Thoracic aorta (tissue), 2 donors: ENCODE measurements around the gene ZNF385B. TPM values are rescaled to one million over a fixed set of nuclear protein-coding genes. Genes with fewer than 3 reads are reported as not detected.

Source experiments
- ATAC-seq: fragments of 150-250 bp; one replicate; pipeline ENCODE4 v1.8.0; 2017; ENCODE audit warnings: low read depth; ENCODE audit not compliant: insufficient number of reproducible peaks, low FRiP score
- DNase-seq: peaks from one replicate; pipeline ENCODE4 v3.0.0-alpha.2; 2020; ENCODE audit warnings: low spot score
- H3K27ac ChIP-seq, 2 donors: fragments of 200-600 bp; sonication (generic); 1 replicate in 1 of 2; 2 replicates in 1 of 2; pipeline ENCODE4 v1.5.1; 2016; ENCODE audit warnings: mild to moderate bottlenecking in 2 of 2, moderate library complexity in 2 of 2
- H3K27me3 ChIP-seq: fragments of 200-600 bp; sonication (generic); replicated peaks from 2 replicates; pipeline ENCODE4 v1.6.0; 2016; ENCODE audit warnings: mild to moderate bottlenecking; ENCODE audit not compliant: insufficient read depth
- H3K36me3 ChIP-seq: fragments of 200-600 bp; sonication (generic); one replicate; pipeline ENCODE4 v1.5.1; 2016
- H3K4me1 ChIP-seq, 2 donors: fragments of 200-600 bp; sonication (generic); 1 replicate in 1 of 2; 2 replicates in 1 of 2; pipeline versions ENCODE4 v1.5.1 to v1.6.0; 2016; ENCODE audit warnings: low read depth in 2 of 2, mild to moderate bottlenecking in 1 of 2; ENCODE audit not compliant: control insufficient read depth in 1 of 2
- H3K4me3 ChIP-seq: fragments of 200-600 bp; sonication (generic); 2 replicates; pipeline ENCODE4 v1.5.1; 2016; ENCODE audit warnings: mild to moderate bottlenecking
- H3K9me3 ChIP-seq: fragments of 200-600 bp; sonication (generic); 2 replicates; pipeline ENCODE4 v1.5.1; 2016
- total RNA-seq, 2 donors: library from RNA; depleted of rRNA; stranded (reverse); fragments of >200 nt; gene quantifications; one replicate each; pipeline versions ENCODE4 v1.1.0 to v1.2.3, GENCODE V29; 2016
- TF ChIP-seq, protein P1 (sequence below): fragments of 200-600 bp; sonication (generic); IDR thresholded peaks from one replicate; pipeline ENCODE4 v1.5.1; 2019; ENCODE audit warnings: antibody characterized with exemption

ZNF385B gene
- total RNA-seq, 2 donors from 2014 or later = 0.41 to 1.9 TPM

DNA sequence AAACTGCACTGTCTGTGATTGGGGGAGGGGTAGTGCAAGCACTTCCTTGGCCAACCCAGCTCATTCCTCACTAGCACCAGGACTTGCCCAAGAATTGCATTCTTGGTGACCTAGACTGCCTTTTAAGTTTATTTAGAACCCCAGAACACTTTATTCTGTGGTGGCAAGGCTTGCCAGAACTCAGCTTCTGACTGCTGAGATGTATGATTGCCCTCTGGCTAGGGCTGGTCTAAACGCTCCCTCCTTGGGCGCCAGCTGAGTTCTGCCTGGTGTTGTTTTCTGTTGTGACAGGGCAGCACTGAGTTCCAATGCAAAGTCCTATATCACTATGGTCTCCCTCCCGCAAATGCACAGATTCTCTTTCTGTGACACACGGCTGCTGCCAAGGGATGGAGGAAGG is 247.7 kb downstream of the ZNF385B start:
- TF ChIP-seq, protein P1, sequence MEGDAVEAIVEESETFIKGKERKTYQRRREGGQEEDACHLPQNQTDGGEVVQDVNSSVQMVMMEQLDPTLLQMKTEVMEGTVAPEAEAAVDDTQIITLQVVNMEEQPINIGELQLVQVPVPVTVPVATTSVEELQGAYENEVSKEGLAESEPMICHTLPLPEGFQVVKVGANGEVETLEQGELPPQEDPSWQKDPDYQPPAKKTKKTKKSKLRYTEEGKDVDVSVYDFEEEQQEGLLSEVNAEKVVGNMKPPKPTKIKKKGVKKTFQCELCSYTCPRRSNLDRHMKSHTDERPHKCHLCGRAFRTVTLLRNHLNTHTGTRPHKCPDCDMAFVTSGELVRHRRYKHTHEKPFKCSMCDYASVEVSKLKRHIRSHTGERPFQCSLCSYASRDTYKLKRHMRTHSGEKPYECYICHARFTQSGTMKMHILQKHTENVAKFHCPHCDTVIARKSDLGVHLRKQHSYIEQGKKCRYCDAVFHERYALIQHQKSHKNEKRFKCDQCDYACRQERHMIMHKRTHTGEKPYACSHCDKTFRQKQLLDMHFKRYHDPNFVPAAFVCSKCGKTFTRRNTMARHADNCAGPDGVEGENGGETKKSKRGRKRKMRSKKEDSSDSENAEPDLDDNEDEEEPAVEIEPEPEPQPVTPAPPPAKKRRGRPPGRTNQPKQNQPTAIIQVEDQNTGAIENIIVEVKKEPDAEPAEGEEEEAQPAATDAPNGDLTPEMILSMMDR = no peak
- no peak for DNase-seq
- Histone ChIP-seq H3K27ac (no peak overlapping the region), H3K4me1 (peaks cover 3 to 9% of the 10 kb centered on the region in 2 donors), H3K27me3 (no peaks in the 10 kb centered on the region), H3K36me3 (no peaks in the 10 kb centered on the region), H3K4me3 (no peak overlapping the region), H3K9me3 (no peaks in the 10 kb centered on the region)
- no peak for ATAC-seq

DNA sequence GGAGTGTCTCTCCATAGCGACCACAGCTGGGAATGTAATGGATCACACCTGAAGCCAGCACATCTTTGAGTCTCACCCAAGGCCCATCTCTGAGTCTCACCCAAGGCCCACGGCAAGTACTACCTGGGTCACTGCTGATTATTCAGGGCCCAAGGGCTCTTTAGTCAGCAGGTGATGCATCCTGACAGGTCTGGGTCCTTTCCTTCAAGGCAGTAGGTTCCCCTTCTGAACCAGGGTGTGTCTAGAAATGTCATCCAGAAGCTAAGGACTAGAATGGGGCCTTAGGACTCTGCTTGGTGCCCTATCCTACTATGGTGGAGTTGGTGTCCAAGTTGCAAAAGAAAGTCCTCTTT is 248.1 kb downstream of the ZNF385B start:
- no peak overlapping the region for H3K4me3 ChIP-seq
- no peak overlapping the region for H3K27ac ChIP-seq
- TF ChIP-seq, protein P1 = no peak
- no peaks in the 10 kb centered on the region for H3K27me3 ChIP-seq
- no peak for ATAC-seq
- no peak for DNase-seq
- H3K4me1 ChIP-seq = peaks cover 3 to 9% of the 10 kb centered on the region in 2 donors
- no peaks in the 10 kb centered on the region for H3K9me3 ChIP-seq
- no peaks in the 10 kb centered on the region for H3K36me3 ChIP-seq

DNA sequence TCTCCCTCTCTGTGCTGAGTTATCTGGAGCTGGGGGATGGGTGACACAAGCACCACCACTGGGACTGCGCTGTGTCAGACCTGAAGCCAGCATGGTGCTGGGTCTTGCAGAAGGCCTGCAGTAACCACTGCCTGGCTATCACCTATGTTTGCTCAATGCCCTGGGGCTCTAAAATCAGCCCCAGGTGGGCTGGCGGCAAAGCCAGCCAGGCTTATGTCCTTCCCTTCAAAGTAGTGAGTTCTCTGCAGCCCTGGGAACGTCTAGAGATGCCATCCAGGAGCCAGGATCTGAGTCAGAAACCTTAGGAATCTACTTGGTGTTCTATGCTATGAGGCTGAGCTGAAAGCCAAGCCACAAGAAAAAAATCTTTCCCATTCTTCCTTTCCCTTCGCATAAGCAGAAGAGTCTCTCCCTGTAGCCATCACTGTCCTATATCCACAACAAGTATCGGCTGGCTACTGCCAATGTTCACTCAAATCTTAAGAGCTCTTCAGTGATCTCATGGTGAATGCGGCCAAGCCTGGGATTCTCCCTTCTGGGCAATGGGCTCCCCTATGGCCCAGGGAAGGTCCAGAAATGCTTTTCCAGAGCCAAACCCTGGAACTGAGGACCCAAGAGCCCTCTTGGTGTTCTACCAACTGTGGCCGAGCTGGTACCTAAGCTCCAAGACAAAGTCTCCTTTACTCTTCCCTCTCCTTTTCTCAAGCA is 248.7 kb downstream of the ZNF385B start:
- TF ChIP-seq, protein P1 = no peak
- Histone ChIP-seq H3K4me1 (peaks cover 3 to 9% of the 10 kb centered on the region in 2 donors), H3K27me3 (no peaks in the 10 kb centered on the region), H3K4me3 (no peak overlapping the region), H3K36me3 (no peaks in the 10 kb centered on the region), H3K27ac (no peak overlapping the region), H3K9me3 (no peaks in the 10 kb centered on the region)
- DNase-seq = no peak
- no peak for ATAC-seq

DNA sequence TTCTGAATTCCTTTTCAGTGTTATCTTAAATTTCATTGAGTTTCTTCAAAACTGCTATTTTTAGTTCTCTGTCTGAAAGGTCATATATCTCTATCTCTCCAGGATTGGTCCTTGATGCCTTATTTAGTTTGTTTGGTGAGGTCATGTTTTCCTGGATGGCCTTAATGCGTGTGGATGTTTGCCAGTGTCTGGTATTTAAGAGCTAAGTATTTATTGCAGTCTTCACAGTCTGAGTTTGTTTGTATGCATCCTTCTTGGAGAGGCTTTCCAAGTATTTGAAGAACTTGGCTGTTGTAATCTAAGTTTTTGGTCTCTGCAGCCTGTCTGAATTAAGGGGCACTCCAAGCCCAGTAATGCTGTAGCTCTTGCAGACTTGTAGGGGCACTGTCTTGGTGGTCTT is 249.3 kb downstream of the ZNF385B start:
- no peak for DNase-seq
- TF ChIP-seq, protein P1 = no peak
- no peaks in the 10 kb centered on the region for H3K36me3 ChIP-seq
- no peak for ATAC-seq
- H3K9me3 ChIP-seq = no peaks in the 10 kb centered on the region
- H3K4me1 ChIP-seq = peaks cover 3 to 9% of the 10 kb centered on the region in 2 donors
- H3K4me3 ChIP-seq = no peak overlapping the region
- no peaks in the 10 kb centered on the region for H3K27me3 ChIP-seq
- H3K27ac ChIP-seq = no peak overlapping the region

DNA sequence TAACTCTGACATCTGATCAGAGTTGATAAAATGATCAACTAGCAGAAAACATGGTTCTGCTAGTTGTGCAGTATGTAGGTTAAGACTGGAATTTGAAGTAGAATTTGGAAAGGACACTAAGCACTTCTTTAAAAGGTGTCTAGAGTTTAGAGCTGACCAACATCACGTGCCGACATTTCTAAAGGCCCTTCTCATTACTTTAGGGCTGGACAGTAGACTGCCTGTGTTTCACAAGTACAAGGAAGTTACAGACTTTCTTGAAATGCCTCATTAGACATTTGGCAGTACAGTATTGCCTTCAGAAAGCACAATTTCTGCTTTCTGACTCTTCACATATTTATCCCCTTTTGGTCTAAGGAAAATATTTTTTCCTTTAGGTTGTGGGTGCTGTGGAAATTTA is 255.3 kb downstream of the ZNF385B start:
- H3K27ac ChIP-seq = no peak overlapping the region
- TF ChIP-seq, protein P1 = no peak
- ATAC-seq = no peak

More for the DNA sequence above, 255.3 kb downstream of the ZNF385B start:
- Histone ChIP-seq H3K4me1 (no peaks in the 10 kb centered on the region), H3K4me3 (no peak overlapping the region), H3K9me3 (no peaks in the 10 kb centered on the region), H3K27me3 (no peaks in the 10 kb centered on the region), H3K36me3 (no peaks in the 10 kb centered on the region)
- DNase-seq = no peak
